Upper lobe of left lung (tissue), 6 donors: Measurements from ENCODE around the gene FAM89A. TPM values are rescaled to one million over a fixed set of nuclear protein-coding genes. Genes with fewer than 3 reads are reported as not detected.
A peak's percentile ranks its signal among the peaks of the same experiment; 100 is the strongest.

Experiments
- ATAC-seq, 2 donors: fragments of 200-7000 bp; cut with Tn5 transposase; one replicate each; pipeline ENCODE4 v1.9.1; 2022; ENCODE audit warnings: mild to moderate bottlenecking in 2 of 2, moderate library complexity in 2 of 2; ENCODE audit not compliant: low FRiP score in 2 of 2
- DNase-seq, 2 donors: peaks; one replicate each; pipeline ENCODE4 v3.0.0-alpha.2; 2019 to 2020
- H3K27ac ChIP-seq, 4 donors: fragments of 200-600 bp; sonication (generic); one replicate each; pipeline ENCODE4 v1.5.1; 2016 to 2019
- H3K27me3 ChIP-seq, 4 donors: fragments of 200-600 bp; sonication (generic); one replicate each; pipeline ENCODE4 v1.5.1; 2017 to 2019
- H3K36me3 ChIP-seq, 4 donors: fragments of 200-600 bp; sonication (generic); one replicate each; pipeline ENCODE4 v1.5.1; 2016 to 2019
- H3K4me1 ChIP-seq, 4 donors: fragments of 200-600 bp; sonication (generic); one replicate each; pipeline ENCODE4 v1.5.1; 2018 to 2019
- H3K4me3 ChIP-seq, 4 donors: fragments of 200-600 bp; sonication (generic); one replicate each; pipeline ENCODE4 v1.5.1; 2017 to 2019; ENCODE audit warnings: mild to moderate bottlenecking in 2 of 4, moderate library complexity in 1 of 4
- H3K9me3 ChIP-seq, 4 donors: fragments of 200-600 bp; sonication (generic); one replicate each; pipeline ENCODE4 v1.5.1; 2018 to 2019
- CTCF ChIP-seq, 6 experiments: fragments of 450-650 bp in 4 of 6; fragments of 200-600 bp in 2 of 6; sonication (generic) in 2 of 6; IDR thresholded peaks; one replicate each; pipeline ENCODE4 v1.5.1; 2016 to 2019; ENCODE audit warnings: antibody characterized with exemption in 6 of 6
- EP300 ChIP-seq, 4 donors: sonication (generic); formaldehyde crosslinking; IDR thresholded peaks; one replicate each; pipeline ENCODE4 v1.5.1; 2017; ENCODE audit warnings: antibody characterized with exemption in 4 of 4, control low read depth in 2 of 4
- POLR2A ChIP-seq, 4 donors: fragments of 450-650 bp; IDR thresholded peaks; one replicate each; pipeline ENCODE4 v1.5.1; 2016 to 2017; ENCODE audit warnings: antibody characterized with exemption in 4 of 4, mild to moderate bottlenecking in 2 of 4
- POLR2AphosphoS5 ChIP-seq, 2 donors: sonication (generic); formaldehyde crosslinking; IDR thresholded peaks; one replicate each; pipeline ENCODE4 v1.5.1; 2017; ENCODE audit warnings: antibody characterized with exemption in 2 of 2
- WGBS, 2 donors: methylation state at CpG; one replicate each; pipeline ENCODE4 v1.1.5; 2017 to 2018; 5-methylcytosine and 5-hydroxymethylcytosine counted together
- total RNA-seq, 6 donors: library from RNA; depleted of rRNA in 4 of 6; stranded (reverse); fragments of >200 nt in 4 of 6; gene quantifications; one replicate each; pipeline versions ENCODE4 v1.1.0 to v1.2.1, GENCODE V29; 2016 to 2021
- donor health status: DM: no; HTN: no; CAD: no; lungs with moderate emphysema.
- donor health status: DM: no; HTN: yes; CAD: no; lungs with severe emphysema.

Gene FAM89A
- total RNA-seq, 6 donors from 2014 or later, result 17.8 to 64.5 (median 39.3) TPM

DNA sequence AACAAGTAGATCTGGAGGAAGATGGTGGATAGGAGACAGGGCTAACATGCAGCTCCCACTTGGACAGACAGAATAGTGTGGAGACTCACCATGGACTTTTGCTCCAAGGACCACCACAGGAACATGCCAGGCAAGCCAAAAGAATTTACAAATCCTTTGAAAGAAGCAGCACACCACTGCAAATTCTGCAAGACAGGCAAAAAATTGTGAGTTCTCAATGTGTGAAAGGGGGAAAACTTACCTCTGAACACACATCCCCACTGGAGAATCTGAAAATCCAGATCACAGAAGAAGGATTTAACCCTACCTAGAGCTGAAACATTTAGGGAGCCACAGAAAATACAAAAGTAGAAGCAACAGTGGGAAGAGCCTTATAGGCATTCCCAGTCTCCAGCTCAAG, 38.2 kb downstream of the FAM89A start:
- Histone ChIP-seq H3K36me3 (peaks cover 34 to 50% (median 43%) of the 10 kb centered on the region in 4 donors), H3K4me3 (no peak overlapping the region), H3K27me3 (no peaks in the 10 kb centered on the region), H3K27ac (no peak overlapping the region), H3K9me3 (peaks cover 3 to 18% (median 11%) of the 10 kb centered on the region in 4 donors), H3K4me1 (no peaks in the 10 kb centered on the region)
- TF ChIP-seq POLR2A (IDR thresholded peaks at IDR 0.05) (no peak), CTCF (IDR thresholded peaks at IDR 0.05) (no peak), POLR2AphosphoS5 (IDR thresholded peaks at IDR 0.05) (no peak), EP300 (IDR thresholded peaks at IDR 0.05) (no peak)
- DNase-seq (no peak), ATAC-seq (no peak)

DNA sequence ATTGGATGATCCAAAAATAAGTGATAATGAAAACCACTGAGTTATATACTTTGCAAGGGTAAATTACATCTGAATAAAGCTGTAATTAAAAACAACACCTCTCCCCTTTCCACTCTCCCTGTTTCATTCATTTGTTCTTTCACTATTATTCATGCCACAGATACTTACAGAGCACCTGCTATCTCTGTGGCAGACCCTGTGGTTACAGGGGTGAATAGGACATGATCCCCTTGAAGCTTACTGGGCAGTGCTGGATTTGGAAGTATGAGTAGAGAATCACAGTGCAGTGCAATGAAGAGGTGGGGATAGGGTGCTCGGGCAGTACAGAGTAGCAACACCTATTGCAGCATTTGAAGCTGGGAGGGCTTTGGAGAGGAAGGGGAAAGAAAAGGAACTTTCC, 39.4 kb downstream of the FAM89A start:
- Histone ChIP-seq H3K4me1 (no peaks in the 10 kb centered on the region), H3K36me3 (peaks cover 34 to 62% (median 53%) of the 10 kb centered on the region in 4 donors), H3K27me3 (no peaks in the 10 kb centered on the region), H3K9me3 (peaks cover 3 to 18% (median 11%) of the 10 kb centered on the region in 4 donors), H3K4me3 (no peak overlapping the region), H3K27ac (no peak overlapping the region)
- no peak for ATAC-seq
- WGBS, 2 donors, result 100% methylated on average over 1 of the region's 1 CpG
- DNase-seq, result no peak
- no peak for TF ChIP-seq EP300 (IDR thresholded peaks at IDR 0.05)
- TF ChIP-seq POLR2A (IDR thresholded peaks at IDR 0.05), result no peak
- no peak for TF ChIP-seq POLR2AphosphoS5 (IDR thresholded peaks at IDR 0.05)
- TF ChIP-seq CTCF (IDR thresholded peaks at IDR 0.05), result no peak

DNA sequence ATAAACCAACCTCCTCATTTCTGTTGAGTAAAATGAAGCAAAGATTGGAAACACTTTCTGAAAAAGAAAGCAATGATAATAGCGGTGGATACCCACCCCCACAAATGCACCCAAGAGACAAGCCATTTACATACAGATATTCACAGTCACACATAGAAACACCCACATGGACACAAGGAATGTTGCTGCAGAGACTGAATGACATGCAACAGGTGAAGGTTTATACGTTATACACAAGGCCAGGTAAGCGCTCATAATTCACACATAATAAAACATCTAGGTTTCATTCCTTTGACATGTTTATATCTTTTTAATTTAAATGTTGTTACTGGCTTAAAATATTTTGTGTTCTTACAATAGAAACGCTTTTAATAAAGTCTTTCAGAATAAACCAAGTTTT, 39.9 kb downstream of the FAM89A start:
- 95 to 97% methylated on average over 4 of the region's 4 CpGs for WGBS, 2 donors
- no peak for ATAC-seq
- H3K36me3 ChIP-seq, result peaks cover 34 to 67% (median 53%) of the 10 kb centered on the region in 4 donors

DNA sequence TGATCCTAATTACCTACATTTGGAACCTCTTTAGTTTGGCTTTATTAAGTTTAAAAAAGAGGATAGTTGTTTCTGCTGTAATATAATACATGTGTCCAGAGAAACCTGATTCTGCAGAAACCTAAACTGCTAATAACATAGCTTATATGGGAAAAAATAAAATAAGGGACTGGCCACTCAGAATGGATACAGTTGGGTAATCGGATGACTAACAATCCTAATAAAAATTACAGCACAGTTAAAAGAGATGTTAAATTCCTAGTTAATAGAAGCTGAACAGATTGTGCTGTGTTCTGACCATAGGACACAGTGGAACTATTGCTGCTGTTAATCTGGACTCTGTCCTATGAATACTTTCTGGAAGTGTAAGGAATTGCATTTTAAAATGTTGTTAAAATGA, 45.2 kb downstream of the FAM89A start:
- no peaks in the 10 kb centered on the region for H3K9me3 ChIP-seq
- no peak for DNase-seq
- H3K36me3 ChIP-seq, result peaks cover 25 to 81% (median 40%) of the 10 kb centered on the region in 4 donors
- H3K4me1 ChIP-seq, result peaks cover 0 to 4% (median 2%) of the 10 kb centered on the region in 4 donors
- H3K27ac ChIP-seq, result no peak overlapping the region
- WGBS, 2 donors, result 100% methylated on average over 1 of the region's 1 CpG
- no peaks in the 10 kb centered on the region for H3K27me3 ChIP-seq
- TF ChIP-seq POLR2A (IDR thresholded peaks at IDR 0.05) (no peak), POLR2AphosphoS5 (IDR thresholded peaks at IDR 0.05) (no peak), EP300 (IDR thresholded peaks at IDR 0.05) (no peak), CTCF (IDR thresholded peaks at IDR 0.05) (no peak)
- no peak overlapping the region for H3K4me3 ChIP-seq
- no peak for ATAC-seq

More for the DNA sequence above, 39.9 kb downstream of the FAM89A start:
- no peak for DNase-seq
- H3K27ac ChIP-seq, result no peak overlapping the region
- H3K4me3 ChIP-seq, result no peak overlapping the region
- H3K27me3 ChIP-seq, result no peaks in the 10 kb centered on the region
- H3K4me1 ChIP-seq, result no peaks in the 10 kb centered on the region
- H3K9me3 ChIP-seq, result peaks cover 3 to 18% (median 11%) of the 10 kb centered on the region in 4 donors
- TF ChIP-seq EP300 (IDR thresholded peaks at IDR 0.05), result no peak
- no peak for TF ChIP-seq POLR2AphosphoS5 (IDR thresholded peaks at IDR 0.05)
- TF ChIP-seq CTCF (IDR thresholded peaks at IDR 0.05), result no peak
- no peak for TF ChIP-seq POLR2A (IDR thresholded peaks at IDR 0.05)

DNA sequence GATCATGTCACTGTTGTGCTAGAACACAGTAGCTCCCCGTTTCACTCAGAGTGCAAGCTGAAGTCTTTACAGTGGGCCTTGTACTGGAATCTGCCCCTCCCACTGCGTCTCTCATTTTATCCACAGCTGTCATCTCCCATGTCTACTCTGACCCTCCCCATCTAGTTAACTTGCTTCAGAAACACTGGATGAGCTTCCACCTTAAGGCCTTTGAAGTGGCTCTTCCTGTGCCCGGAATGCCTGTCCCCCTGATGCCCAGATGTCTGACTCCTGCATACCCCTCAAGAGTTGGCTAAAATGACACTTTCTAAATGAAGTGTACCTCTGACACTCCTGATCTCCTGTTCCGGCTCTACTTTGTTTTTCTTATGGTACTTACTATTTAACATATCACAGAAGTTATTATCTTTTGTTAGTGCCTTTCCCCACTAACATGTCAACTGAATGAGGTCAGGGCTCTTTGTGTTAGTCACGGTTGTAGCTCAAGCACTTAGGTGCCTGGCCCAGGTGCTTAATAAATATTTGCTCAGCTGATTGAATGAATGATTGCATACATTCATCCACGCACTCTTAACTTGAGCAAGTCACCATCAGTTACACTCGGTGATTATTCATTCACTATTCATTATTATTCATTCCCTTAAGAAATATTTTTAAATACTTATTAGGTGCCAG, 47.8 kb downstream of the FAM89A start:
- Histone ChIP-seq H3K27me3 (no peaks in the 10 kb centered on the region), H3K4me3 (no peak overlapping the region), H3K4me1 (peaks cover 0 to 4% (median 2%) of the 10 kb centered on the region in 4 donors), H3K9me3 (no peaks in the 10 kb centered on the region), H3K36me3 (peaks cover 2 to 55% (median 15%) of the 10 kb centered on the region in 4 donors), H3K27ac (no peak overlapping the region)
- no peak for TF ChIP-seq POLR2A (IDR thresholded peaks at IDR 0.05)
- TF ChIP-seq EP300 (IDR thresholded peaks at IDR 0.05), result peak in 1 of 4 donors; percentile 17
- WGBS, 2 donors, result 74% methylated on average over 6 to 7 of the region's 7 CpGs
- ATAC-seq, result peak in 1 of 2 donors; percentile 67
- DNase-seq, result peak in 1 of 2 donors; percentile 42
